GM18508 (cell line): ENCODE data around the gene SPATA31E1.

Source experiments
- ATAC-seq: cut with Tn5 transposase; IDR thresholded peaks from one replicate; pipeline ENCODE4 v1.9.1; 2021; ENCODE audit warnings: moderate number of reproducible peaks; ENCODE audit not compliant: insufficient read depth, unreplicated experiment

Gene SPATA31E1

GRCh38 chr9:87862536-87863268 lies 20.0 kb upstream of the SPATA31E1 start:
- ATAC-seq, result no peak

GRCh38 chr9:87863882-87864465 lies 18.7 kb upstream of the SPATA31E1 start:
- ATAC-seq, result no peak

GRCh38 chr9:87864915-87865314 lies 17.8 kb upstream of the SPATA31E1 start:
- no peak for ATAC-seq

- no peak for ATAC-seq
Observed at GRCh38 chr9:87865626-87866025, 17.1 kb upstream of the SPATA31E1 start.

GRCh38 chr9:87867391-87867790 lies 15.3 kb upstream of the SPATA31E1 start:
- ATAC-seq, result no peak

GRCh38 chr9:87868175-87868574 lies 14.5 kb upstream of the SPATA31E1 start:
- no peak for ATAC-seq

- no peak for ATAC-seq
Observed at GRCh38 chr9:87868635-87869034, 14.0 kb upstream of the SPATA31E1 start.

- ATAC-seq, result no peak
Observed at GRCh38 chr9:87869082-87869481, 13.6 kb upstream of the SPATA31E1 start.

- ATAC-seq, result no peak
Observed at GRCh38 chr9:87871425-87872078, 11.1 kb upstream of the SPATA31E1 start.

- ATAC-seq, result no peak
Observed at GRCh38 chr9:87872079-87872624, 10.5 kb upstream of the SPATA31E1 start.

- no peak for ATAC-seq
Observed at GRCh38 chr9:87873607-87874303, 8.9 kb upstream of the SPATA31E1 start.

- ATAC-seq, result no peak
Observed at GRCh38 chr9:87874304-87874623, 8.4 kb upstream of the SPATA31E1 start.

GRCh38 chr9:87875060-87875459 lies 7.6 kb upstream of the SPATA31E1 start:
- no peak for ATAC-seq

- ATAC-seq, result no peak
Observed at GRCh38 chr9:87875831-87876545, 6.7 kb upstream of the SPATA31E1 start.

GRCh38 chr9:87876708-87877107 lies 6.0 kb upstream of the SPATA31E1 start:
- ATAC-seq, result no peak

- no peak for ATAC-seq
Observed at GRCh38 chr9:87878989-87879511, 3.6 kb upstream of the SPATA31E1 start.

- no peak for ATAC-seq
Observed at GRCh38 chr9:87880116-87880515, 2.6 kb upstream of the SPATA31E1 start.

GRCh38 chr9:87880683-87881082 lies 2.0 kb upstream of the SPATA31E1 start:
- no peak for ATAC-seq

- ATAC-seq, result no peak
Observed at GRCh38 chr9:87883274-87883673, 597 bp downstream of the SPATA31E1 start.

GRCh38 chr9:87883990-87884389 lies 1.3 kb downstream of the SPATA31E1 start:
- ATAC-seq, result no peak
